H9 (cell line): ENCODE data around the gene GNAO1. TPM values are rescaled to one million over a fixed set of nuclear protein-coding genes. Genes with fewer than 3 reads are reported as not detected.

ENCODE experiments used
- DNase-seq: peaks from one replicate; pipeline ENCODE4 v3.0.0-alpha.2; 2017
- H2AFZ ChIP-seq: one replicate; pipeline ENCODE4 v1.6.1; 2013; ENCODE audit warnings: mild to moderate bottlenecking, low read length, control low read depth, moderate library complexity
- H2AK5ac ChIP-seq: 2 replicates; pipeline ENCODE4 v1.6.1; 2013; ENCODE audit warnings: low read length, control low read depth, mixed read lengths; ENCODE audit not compliant: insufficient read length
- H2BK120ac ChIP-seq: one replicate; pipeline ENCODE4 v1.6.1; 2013; ENCODE audit warnings: low read depth, mild to moderate bottlenecking, low read length, control low read depth, inconsistent platforms; ENCODE audit not compliant: poor library complexity, severe bottlenecking
- H2BK12ac ChIP-seq: 2 replicates; pipeline ENCODE4 v1.6.1; 2013; ENCODE audit warnings: low read length, control low read depth, mixed read lengths, low read depth; ENCODE audit not compliant: insufficient read length
- H2BK15ac ChIP-seq: 2 replicates; pipeline ENCODE4 v1.6.1; 2013; ENCODE audit warnings: low read depth, low read length, control low read depth
- H2BK20ac ChIP-seq: one replicate; pipeline ENCODE4 v1.6.1; 2013; ENCODE audit warnings: low read depth, mild to moderate bottlenecking, low read length, control low read depth, inconsistent platforms; ENCODE audit not compliant: poor library complexity, severe bottlenecking
- H2BK5ac ChIP-seq: 2 replicates; pipeline ENCODE4 v1.6.1; 2013; ENCODE audit warnings: low read length, control low read depth, mixed read lengths; ENCODE audit not compliant: insufficient read length
- H3K14ac ChIP-seq: 2 replicates; pipeline ENCODE4 v1.6.1; 2013; ENCODE audit warnings: low read length, control low read depth; ENCODE audit not compliant: insufficient read depth
- H3K18ac ChIP-seq: 2 replicates; pipeline ENCODE4 v1.6.1; 2013; ENCODE audit warnings: low read depth, mild to moderate bottlenecking, mixed read lengths, low read length, control low read depth; ENCODE audit not compliant: insufficient read length
- H3K23ac ChIP-seq: 2 replicates; pipeline ENCODE4 v1.6.1; 2013; ENCODE audit warnings: low read length, control low read depth, mixed read lengths, low read depth; ENCODE audit not compliant: insufficient read length
- H3K23me2 ChIP-seq: 2 replicates; pipeline ENCODE4 v1.6.1; 2013; ENCODE audit warnings: low read depth, mild to moderate bottlenecking, mixed read lengths, low read length, control low read depth; ENCODE audit not compliant: insufficient read length, poor library complexity, severe bottlenecking
- H3K27ac ChIP-seq: 2 replicates; pipeline ENCODE4 v1.5.1; 2013; ENCODE audit warnings: low read length, control low read depth, mixed read lengths, low read depth; ENCODE audit not compliant: insufficient read length
- H3K27me3 ChIP-seq: 2 replicates; pipeline ENCODE4 v1.6.1; 2013; ENCODE audit warnings: low read length, control low read depth, inconsistent platforms; ENCODE audit not compliant: insufficient read depth
- H3K4ac ChIP-seq: 2 replicates; pipeline ENCODE4 v1.6.1; 2013; ENCODE audit warnings: low read depth, mild to moderate bottlenecking, control low read depth, inconsistent platforms, low read length, moderate library complexity
- H3K4me1 ChIP-seq: 2 replicates; pipeline ENCODE4 v1.6.1; 2013; ENCODE audit warnings: low read length, control low read depth, inconsistent platforms; ENCODE audit not compliant: insufficient read depth
- H3K4me2 ChIP-seq: 2 replicates; pipeline ENCODE4 v1.6.1; 2013; ENCODE audit warnings: low read length, control low read depth, mixed read lengths; ENCODE audit not compliant: insufficient read length, insufficient read depth
- H3K56ac ChIP-seq: 2 replicates; pipeline ENCODE4 v1.6.1; 2013; ENCODE audit warnings: low read depth, mild to moderate bottlenecking, mixed read lengths, low read length, control low read depth; ENCODE audit not compliant: insufficient read length
- H3K79me1 ChIP-seq: 2 replicates; pipeline ENCODE4 v1.6.1; 2013; ENCODE audit warnings: low read depth, mild to moderate bottlenecking, moderate library complexity, low read length, control low read depth, inconsistent platforms; ENCODE audit not compliant: insufficient read depth, poor library complexity, severe bottlenecking
- H3K79me2 ChIP-seq: 2 replicates; pipeline ENCODE4 v1.6.1; 2013; ENCODE audit warnings: low read length, control low read depth, inconsistent platforms; ENCODE audit not compliant: insufficient read depth
- H3K9ac ChIP-seq: 2 replicates; pipeline ENCODE4 v1.6.1; 2013; ENCODE audit warnings: low read length, control low read depth, mixed read lengths; ENCODE audit not compliant: insufficient read length; ENCODE audit errors: extremely low read depth
- H3K9me3 ChIP-seq: one replicate; pipeline ENCODE4 v1.6.1; 2013; ENCODE audit warnings: low read depth, low read length, inconsistent platforms; ENCODE audit not compliant: control insufficient read depth
- H3T11ph ChIP-seq: one replicate; pipeline ENCODE4 v1.6.1; 2013; ENCODE audit warnings: mild to moderate bottlenecking, low read length, control low read depth, inconsistent platforms
- H4K20me1 ChIP-seq: one replicate; pipeline ENCODE4 v1.6.1; 2013; ENCODE audit not compliant: control insufficient read depth, insufficient read length, insufficient read depth
- H4K5ac ChIP-seq: 2 replicates; pipeline ENCODE4 v1.6.1; 2013; ENCODE audit warnings: low read depth, mild to moderate bottlenecking, mixed read lengths, low read length, control low read depth; ENCODE audit not compliant: insufficient read length
- H4K8ac ChIP-seq: replicated peaks from 2 replicates; pipeline ENCODE4 v1.6.1; 2013; ENCODE audit warnings: low read length, control low read depth, mixed read lengths, low read depth; ENCODE audit not compliant: insufficient read length
- H4K91ac ChIP-seq: 2 replicates; pipeline ENCODE4 v1.6.1; 2013; ENCODE audit warnings: low read depth, mild to moderate bottlenecking, moderate library complexity, mixed read lengths, low read length, control low read depth; ENCODE audit not compliant: insufficient read length
- H3K27ac Mint-ChIP-seq, 3 experiments: 2 replicates in 2 of 3; 3 replicates in 1 of 3; pipeline ENCODE4 v1.8.0; 2020 to 2021; ENCODE audit warnings: mixed read lengths in 3 of 3, mild to moderate bottlenecking in 1 of 3, moderate library complexity in 1 of 3
- H3K27me3 Mint-ChIP-seq: 2 replicates; pipeline ENCODE4 v1.8.0; 2021; ENCODE audit warnings: low read depth, mild to moderate bottlenecking, moderate library complexity, mixed read lengths
- H3K36me3 Mint-ChIP-seq, 3 experiments: 2 replicates in 2 of 3; 3 replicates in 1 of 3; pipeline ENCODE4 v1.8.0; 2020 to 2021; ENCODE audit warnings: low read depth in 3 of 3, mixed read lengths in 3 of 3; ENCODE audit not compliant: insufficient read depth in 1 of 3
- H3K4me1 Mint-ChIP-seq, 2 experiments: 2 replicates each; pipeline ENCODE4 v1.8.0; 2020; ENCODE audit warnings: mixed read lengths in 2 of 2
- H3K4me3 Mint-ChIP-seq, 2 experiments: 2 replicates in 1 of 2; 3 replicates in 1 of 2; pipeline ENCODE4 v1.8.0; 2020 to 2021; ENCODE audit warnings: mild to moderate bottlenecking in 2 of 2, mixed read lengths in 2 of 2, moderate library complexity in 1 of 2
- H3K9me3 Mint-ChIP-seq, 2 experiments: 2 replicates in 1 of 2; 3 replicates in 1 of 2; pipeline ENCODE4 v1.8.0; 2020; ENCODE audit warnings: mild to moderate bottlenecking in 2 of 2, mixed read lengths in 2 of 2, moderate library complexity in 1 of 2
- CTCF ChIP-seq: fragments of 200-600 bp; sonication (generic); conservative IDR thresholded peaks from 3 replicates; pipeline ENCODE4 v1.8.0; 2021; ENCODE audit warnings: antibody characterized with exemption, mild to moderate bottlenecking
- WGBS: extraction: QIAGEN DNeasy Blood & Tissue Kit; methylation state at CpG from one replicate; pipeline ENCODE4 v1.1.7; 2013; ENCODE audit warnings: missing lambda C conversion rate, low lambda C conversion rate, mixed read lengths; ENCODE audit not compliant: insufficient read length; ENCODE audit errors: extremely low coverage; 5-methylcytosine and 5-hydroxymethylcytosine counted together
- total RNA-seq: library from RNA; stranded (reverse); gene quantifications from 2 replicates; pipeline ENCODE4 v1.2.1, GENCODE V29; 2021

GNAO1 gene
- total RNA-seq, 1 experiment from 2014 or later = 16.9 TPM

- Histone ChIP-seq H3K23ac (no peak overlapping the region), H2BK12ac (no peak overlapping the region), H2AFZ (no peak overlapping the region), H3T11ph (no peak overlapping the region), H3K79me1 (no peaks in the 10 kb centered on the region), H4K8ac (no peak overlapping the region), H2BK15ac (no peak overlapping the region), H4K91ac (no peak overlapping the region), H2BK20ac (no peak overlapping the region), H4K5ac (no peak overlapping the region), H3K4me2 (no peak overlapping the region), H2BK120ac (no peak overlapping the region), H3K9ac (no peak overlapping the region), H3K14ac (no peak overlapping the region), H3K56ac (no peak overlapping the region), H3K27me3 (no peaks in the 10 kb centered on the region), H3K4ac (no peak overlapping the region), H3K18ac (no peak overlapping the region), H2BK5ac (no peak overlapping the region), H3K79me2 (no peaks in the 10 kb centered on the region), H3K4me1 (no peaks in the 10 kb centered on the region), H3K27ac (no peak overlapping the region), H3K9me3 (no peaks in the 10 kb centered on the region), H4K20me1 (no peaks in the 10 kb centered on the region), H3K23me2 (no peaks in the 10 kb centered on the region), H2AK5ac (no peak overlapping the region)
- Mint-ChIP-seq H3K27ac (no peak overlapping the region), H3K4me1 (peaks cover 8 to 17% of the 10 kb centered on the region in 2 experiments), H3K9me3 (no peaks in the 10 kb centered on the region), H3K36me3 (no peaks in the 10 kb centered on the region), H3K27me3 (no peaks in the 10 kb centered on the region), H3K4me3 (no peak overlapping the region)
- no peak for TF ChIP-seq CTCF
- DNase-seq = no peak
- WGBS = no CpG with 5 or more reads among the region's 4 CpGs
Measured at GRCh38 chr16:56242740-56243139, 51.5 kb downstream of the GNAO1 start.
